GM19238 (cell line): ENCODE data around the gene SLC8B1.

Source experiments
- DNase-seq: peaks from one replicate; pipeline ENCODE4 v3.0.0; 2011; ENCODE audit warnings: low spot score; ENCODE audit not compliant: insufficient read length

Gene SLC8B1

GRCh38 chr12:113271853-113272561, 62.9 kb downstream of the SLC8B1 start:
- DNase-seq, result no peak

DNA sequence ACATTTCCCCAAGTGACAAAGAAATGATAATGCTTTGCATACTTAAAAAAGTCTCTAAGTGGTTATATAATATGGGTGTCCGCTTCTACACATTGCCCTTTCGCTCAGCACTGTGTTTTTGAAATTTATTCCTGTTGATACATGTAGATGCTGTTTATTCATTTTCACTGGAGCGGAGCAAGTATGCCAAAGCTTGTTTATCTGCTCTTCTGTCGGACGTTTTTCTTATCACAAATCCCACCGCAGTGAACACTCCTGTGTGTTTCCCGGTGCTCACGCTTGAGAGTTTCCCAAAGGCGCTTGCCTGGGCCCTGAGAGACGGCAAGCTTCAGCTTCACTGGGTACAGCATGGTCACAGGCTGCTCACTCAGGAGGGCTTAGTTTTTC, 63.5 kb downstream of the SLC8B1 start:
- DNase-seq, result no peak

DNA sequence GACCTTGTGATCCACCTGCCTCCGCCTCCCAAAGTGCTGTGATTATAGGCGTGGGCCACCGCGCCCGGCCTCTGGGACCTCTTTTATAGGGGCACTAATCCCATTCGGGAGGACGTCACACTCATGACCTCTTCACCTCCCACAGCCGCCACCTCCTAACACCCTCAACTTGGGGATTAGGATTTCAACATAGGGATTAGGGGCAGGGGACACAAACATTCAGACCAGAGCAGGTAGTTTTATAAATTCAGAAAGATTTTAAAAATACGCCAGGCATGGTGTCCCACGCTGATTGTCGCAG, 64.2 kb downstream of the SLC8B1 start:
- no peak for DNase-seq

GRCh38 chr12:113269257-113269943, 65.5 kb downstream of the SLC8B1 start:
- no peak for DNase-seq

DNA sequence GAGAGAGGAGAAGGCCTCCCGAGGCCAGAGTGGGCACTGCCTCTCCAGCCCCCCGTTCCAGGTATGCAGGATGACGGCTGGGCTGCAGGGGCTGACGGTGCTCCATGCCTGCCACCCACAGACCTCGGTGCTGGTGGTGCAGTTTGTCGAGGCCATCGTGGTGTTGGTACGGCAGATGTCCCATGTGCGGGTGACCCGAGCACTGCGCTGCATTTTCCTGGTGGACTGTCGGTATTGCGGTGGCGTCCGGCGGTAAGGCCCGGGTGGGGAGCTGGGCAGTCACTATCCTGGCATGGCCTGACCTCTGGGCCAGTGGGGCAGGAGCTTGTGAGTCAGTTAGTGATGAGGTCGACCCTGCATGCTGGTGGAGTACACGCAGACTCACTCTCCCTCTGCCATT, 66.3 kb downstream of the SLC8B1 start:
- DNase-seq, result no peak

DNA sequence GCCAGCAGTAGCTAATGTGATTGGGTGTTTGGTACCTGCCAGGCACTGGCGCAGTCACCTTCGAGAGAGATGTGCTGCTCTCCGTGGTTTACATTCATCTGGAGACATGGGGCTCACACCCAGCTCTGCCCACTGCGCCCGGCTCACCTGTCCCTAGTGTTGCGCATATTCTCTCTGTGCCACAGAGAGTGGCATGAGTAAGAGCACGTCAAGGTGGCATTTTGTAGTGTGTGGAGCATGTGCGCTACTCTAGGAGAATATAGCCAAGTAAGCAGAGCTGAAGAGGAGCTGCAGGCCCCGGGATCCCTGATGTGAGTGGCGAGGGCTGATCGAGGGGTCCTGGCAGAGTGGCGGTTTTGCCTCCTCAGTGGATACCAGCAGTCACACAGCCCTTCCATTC, 66.8 kb downstream of the SLC8B1 start:
- DNase-seq, result no peak

- DNase-seq, result no peak
Observed at GRCh38 chr12:113267621-113268020, 67.3 kb downstream of the SLC8B1 start.

- DNase-seq, result no peak
Observed at GRCh38 chr12:113266106-113266895, 68.6 kb downstream of the SLC8B1 start.

DNA sequence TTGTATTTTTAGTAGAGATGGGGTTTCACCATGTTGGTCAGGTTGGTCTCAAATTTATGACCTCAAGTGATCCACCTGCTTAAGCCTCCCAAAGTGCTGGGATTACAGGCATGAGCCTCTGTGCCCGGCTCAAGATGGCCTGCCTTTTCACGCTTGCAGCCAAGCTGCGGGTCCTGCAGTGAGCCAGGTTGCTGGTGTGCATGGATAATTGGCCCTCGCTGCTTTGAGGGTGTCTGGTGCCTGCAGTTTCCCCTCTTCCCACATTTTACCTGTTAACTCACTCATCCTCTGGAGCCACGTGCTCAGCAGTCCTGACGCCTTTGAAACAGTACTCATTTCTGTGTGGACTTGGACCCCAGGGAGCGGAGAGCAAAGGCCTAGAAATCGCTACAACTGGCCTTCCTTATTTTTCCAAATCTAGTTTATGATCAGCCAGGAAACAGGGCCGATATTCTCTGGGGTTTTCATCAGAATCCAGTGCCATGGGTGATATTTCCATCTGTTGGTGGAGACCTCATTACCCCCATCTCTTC, 71.4 kb downstream of the SLC8B1 start:
- DNase-seq, result no peak

- DNase-seq, result no peak
Observed at GRCh38 chr12:113262710-113263109, 72.2 kb downstream of the SLC8B1 start.

- DNase-seq, result no peak
Observed at GRCh38 chr12:113261847-113262470, 73.0 kb downstream of the SLC8B1 start.

GRCh38 chr12:113260636-113261300, 74.1 kb downstream of the SLC8B1 start:
- DNase-seq, result no peak

DNA sequence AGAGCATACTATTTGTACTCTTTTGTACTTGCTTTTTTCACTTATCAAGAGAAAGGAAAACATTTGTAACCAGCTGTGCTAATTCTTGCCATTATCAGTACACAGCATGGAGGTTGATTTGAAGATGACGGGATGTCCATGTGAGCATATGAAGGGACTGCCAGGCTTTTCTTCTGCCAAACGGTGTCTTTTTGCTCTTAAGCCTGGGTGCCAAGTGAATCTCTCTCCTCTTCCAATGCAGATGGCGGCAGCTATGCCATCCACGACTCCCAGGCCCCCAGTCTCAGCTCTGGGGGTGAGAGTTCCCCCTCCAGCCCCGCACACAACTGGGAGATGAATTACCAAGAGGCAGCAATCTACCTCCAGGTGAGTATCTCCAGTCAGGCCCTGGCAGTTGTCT, 74.8 kb downstream of the SLC8B1 start:
- no peak for DNase-seq

DNA sequence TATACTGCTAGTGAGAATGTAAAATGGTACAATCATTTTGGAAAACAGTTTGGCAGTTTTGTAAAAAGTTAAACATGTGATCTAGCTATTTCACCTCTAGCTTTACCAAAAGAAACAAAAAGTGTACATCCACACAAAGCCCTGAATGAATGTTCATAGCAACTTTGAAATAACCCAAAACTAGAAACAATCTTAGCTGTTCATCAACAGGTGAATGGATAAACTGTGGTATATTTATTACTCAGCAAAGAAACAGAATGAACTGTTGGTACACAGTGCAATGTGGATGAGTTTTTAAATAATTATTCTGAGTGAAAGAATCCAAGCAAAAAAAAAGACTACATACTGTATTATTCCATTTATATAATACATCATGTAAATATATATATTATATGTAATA, 77.3 kb downstream of the SLC8B1 start:
- DNase-seq, result no peak

- no peak for DNase-seq
Observed at GRCh38 chr12:113254298-113254697, 80.6 kb downstream of the SLC8B1 start.

DNA sequence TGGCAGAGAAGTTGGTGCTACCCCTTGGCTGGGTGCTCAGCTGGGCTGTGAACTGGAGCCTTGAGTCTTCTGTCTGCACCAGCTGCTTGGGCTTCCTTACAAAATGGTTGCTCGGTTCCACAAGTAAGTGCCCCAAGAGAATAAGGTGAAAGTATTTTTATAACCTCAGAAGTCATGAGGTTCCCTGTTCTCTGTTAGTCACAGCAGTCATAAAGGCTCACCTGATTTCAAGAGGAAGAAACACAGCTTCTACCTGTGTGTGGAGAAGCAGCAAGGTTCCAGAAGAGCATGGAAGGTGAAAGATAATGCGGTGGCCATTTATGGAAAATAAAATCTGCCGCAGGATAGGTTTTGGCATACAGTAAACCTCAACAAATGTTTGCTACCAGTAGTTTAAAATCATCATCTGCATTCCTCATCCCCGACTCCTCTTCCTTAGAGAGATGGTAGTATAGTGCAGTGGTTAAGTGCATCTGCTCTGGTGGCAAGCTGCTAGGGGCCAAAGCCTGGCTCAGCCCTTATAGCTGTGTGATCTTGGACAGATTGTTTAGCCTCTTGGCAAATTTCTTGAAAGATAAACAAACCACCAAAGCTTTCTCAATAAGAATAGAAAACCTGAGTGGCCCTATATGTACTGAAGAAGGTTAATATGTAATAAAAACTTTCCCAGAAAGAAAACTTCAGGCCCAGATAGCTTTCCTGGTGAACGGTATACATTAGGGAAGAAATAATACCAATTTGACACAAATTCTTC, 81.2 kb downstream of the SLC8B1 start:
- no peak for DNase-seq

- DNase-seq, result no peak
Observed at GRCh38 chr12:113252494-113252893, 82.4 kb downstream of the SLC8B1 start.

DNA sequence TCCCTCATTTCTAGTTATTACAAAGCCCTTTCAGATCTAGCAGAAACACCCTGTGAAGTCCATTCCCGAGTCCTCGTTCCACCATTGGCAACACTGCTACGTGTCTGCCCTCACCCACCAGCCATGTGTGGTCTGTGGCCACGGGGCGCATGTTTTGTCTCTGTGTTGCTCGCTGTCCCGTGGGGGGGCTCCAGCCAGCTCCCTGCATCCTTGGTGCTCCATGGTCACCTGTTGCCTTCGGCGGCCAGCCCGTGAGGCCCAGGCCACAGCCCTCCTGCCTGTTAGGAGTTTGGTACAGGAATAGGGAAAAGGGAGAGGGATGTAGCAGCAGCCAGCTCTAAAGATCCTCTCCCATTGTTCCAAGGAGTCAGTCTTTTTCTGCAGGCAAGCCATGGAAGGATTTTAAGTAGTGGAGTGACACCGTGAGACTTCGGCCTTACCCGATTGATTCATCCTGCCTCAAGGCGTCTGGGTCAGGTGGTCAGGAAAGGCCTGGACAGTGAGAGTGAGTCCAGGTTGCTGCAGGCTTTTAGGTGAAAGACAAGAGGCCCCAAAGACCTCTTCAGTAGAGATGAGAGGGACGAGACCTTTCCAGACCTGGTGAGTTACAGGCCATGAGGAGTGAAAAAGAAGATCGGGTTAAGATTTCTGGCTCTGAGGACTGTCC, 83.4 kb downstream of the SLC8B1 start:
- no peak for DNase-seq

GRCh38 chr12:113250045-113250444, 84.9 kb downstream of the SLC8B1 start:
- no peak for DNase-seq

DNA sequence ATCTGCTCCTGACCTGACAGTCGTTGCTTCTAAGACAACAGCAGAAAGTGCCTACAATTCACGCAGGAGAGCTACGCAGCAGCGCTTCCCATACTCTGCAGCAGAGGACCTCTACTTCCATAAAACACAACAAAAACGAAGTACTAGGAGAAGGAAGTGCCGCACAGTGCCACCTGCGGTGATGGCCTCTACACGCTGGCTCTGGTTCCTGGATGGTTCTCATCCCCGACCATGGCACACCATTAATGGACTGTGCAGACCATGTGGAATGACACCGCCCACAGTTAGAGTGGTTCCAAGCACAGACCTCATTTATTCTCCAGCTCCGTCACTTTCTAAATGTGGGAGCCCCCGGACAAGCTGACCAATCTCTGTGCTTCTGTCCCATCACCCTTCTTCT, 85.4 kb downstream of the SLC8B1 start:
- DNase-seq, result no peak
